Ovary (tissue), 3 donors: Measurements from ENCODE around the gene MORN1.

Source experiments
- POLR2A ChIP-seq: fragments of 450-650 bp; IDR thresholded peaks from one replicate; pipeline ENCODE4 v1.6.1; 2017; ENCODE audit warnings: antibody characterized with exemption, mild to moderate bottlenecking, moderate library complexity
- TF ChIP-seq, protein P1 (sequence below), 3 donors: fragments of 450-650 bp in 2 of 3; fragments of 200-600 bp in 1 of 3; IDR thresholded peaks; one replicate each; pipeline versions ENCODE4 v1.5.1 to v1.8.0; 2016 to 2022; ENCODE audit warnings: antibody characterized with exemption in 3 of 3, mild to moderate bottlenecking in 1 of 3
- donor health status: DM: no; HTN: no; CAD: no.

DNA sequence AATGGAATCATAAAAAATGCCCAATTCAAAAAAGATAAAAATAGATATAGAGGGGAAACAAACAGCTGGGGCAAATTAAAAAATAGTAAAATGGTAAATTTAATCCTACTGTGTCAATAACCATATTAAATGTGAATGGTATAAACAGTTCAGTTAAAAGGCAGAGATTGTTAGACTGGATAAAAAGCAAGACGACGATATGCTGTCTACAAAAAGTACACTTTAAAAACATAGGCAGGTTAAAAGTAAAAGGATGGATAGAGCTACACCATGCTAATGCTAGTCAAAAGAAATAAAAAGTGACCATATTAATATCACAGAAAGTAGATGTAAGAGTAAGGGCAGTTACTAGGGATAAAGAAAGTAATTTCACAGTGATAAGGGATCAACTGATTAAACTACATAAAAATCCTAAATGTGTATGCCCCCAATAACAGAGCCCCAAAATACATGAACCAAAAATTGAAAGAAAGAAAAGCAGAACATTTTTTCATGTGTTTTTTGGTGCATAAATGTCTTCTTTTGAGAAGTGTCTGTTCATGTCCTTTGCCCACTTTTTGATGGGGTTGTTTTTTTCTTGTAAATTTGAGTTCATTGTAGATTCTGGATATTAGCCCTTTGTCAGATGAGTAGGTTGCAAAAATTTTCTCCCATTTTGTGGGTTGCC, 27.4 kb downstream of the MORN1 start:
- TF ChIP-seq, protein P1, sequence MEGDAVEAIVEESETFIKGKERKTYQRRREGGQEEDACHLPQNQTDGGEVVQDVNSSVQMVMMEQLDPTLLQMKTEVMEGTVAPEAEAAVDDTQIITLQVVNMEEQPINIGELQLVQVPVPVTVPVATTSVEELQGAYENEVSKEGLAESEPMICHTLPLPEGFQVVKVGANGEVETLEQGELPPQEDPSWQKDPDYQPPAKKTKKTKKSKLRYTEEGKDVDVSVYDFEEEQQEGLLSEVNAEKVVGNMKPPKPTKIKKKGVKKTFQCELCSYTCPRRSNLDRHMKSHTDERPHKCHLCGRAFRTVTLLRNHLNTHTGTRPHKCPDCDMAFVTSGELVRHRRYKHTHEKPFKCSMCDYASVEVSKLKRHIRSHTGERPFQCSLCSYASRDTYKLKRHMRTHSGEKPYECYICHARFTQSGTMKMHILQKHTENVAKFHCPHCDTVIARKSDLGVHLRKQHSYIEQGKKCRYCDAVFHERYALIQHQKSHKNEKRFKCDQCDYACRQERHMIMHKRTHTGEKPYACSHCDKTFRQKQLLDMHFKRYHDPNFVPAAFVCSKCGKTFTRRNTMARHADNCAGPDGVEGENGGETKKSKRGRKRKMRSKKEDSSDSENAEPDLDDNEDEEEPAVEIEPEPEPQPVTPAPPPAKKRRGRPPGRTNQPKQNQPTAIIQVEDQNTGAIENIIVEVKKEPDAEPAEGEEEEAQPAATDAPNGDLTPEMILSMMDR (IDR thresholded peaks at IDR 0.05), result no peak
- no peak for TF ChIP-seq POLR2A
